HG03378 (cell line): ENCODE results near the gene PDCD4.

ENCODE experiments used
- ATAC-seq: cut with Tn5 transposase; IDR thresholded peaks from one replicate; pipeline ENCODE4 v1.9.1; 2021; ENCODE audit warnings: mild to moderate bottlenecking, moderate library complexity; ENCODE audit not compliant: unreplicated experiment

The PDCD4 gene

DNA sequence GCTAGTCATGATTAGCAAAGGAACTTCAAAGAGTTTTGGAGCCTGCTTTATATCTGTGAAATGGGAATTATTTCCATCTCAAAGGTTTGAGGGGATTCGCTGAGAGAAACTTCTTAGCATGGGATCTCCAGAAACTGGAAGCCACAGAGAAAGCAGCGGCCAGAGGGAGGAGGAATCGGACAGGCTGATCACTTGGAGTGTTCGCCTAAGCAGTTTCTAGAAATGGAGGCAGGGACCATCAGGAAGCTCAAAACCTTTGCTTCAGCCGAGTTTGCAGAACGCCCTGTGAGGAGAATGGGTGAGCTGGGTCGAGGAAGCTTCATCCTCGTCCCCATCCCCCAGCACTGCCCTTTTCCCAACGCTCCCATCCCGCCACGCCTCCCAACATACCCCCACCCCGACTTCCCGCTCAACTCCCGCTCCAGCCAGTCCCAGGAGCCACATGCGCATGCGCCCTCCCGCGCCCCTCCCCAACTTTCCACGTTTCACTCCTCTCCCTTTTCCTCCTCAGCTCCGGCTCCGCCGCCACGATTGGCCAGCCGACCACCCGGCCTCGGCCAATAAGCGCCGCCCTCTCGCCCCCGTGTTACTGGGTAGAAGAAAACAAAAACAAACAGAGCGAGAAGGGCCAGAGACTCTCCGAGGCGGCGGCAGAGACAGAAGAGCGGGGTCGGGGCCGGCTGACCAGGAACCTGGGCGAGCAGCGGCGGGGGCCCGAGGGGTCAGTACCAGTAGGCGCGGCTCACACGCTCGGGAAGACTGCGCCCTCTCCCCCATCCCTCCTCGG lies at the start of gene PDCD4:
Gene PDCD4, plus strand, starts transcription at position 631 of the 787 bp plus-strand sequence. CDS start 4,100 bp downstream, outside the sequence.
- ATAC-seq, result peak; percentile 68

DNA sequence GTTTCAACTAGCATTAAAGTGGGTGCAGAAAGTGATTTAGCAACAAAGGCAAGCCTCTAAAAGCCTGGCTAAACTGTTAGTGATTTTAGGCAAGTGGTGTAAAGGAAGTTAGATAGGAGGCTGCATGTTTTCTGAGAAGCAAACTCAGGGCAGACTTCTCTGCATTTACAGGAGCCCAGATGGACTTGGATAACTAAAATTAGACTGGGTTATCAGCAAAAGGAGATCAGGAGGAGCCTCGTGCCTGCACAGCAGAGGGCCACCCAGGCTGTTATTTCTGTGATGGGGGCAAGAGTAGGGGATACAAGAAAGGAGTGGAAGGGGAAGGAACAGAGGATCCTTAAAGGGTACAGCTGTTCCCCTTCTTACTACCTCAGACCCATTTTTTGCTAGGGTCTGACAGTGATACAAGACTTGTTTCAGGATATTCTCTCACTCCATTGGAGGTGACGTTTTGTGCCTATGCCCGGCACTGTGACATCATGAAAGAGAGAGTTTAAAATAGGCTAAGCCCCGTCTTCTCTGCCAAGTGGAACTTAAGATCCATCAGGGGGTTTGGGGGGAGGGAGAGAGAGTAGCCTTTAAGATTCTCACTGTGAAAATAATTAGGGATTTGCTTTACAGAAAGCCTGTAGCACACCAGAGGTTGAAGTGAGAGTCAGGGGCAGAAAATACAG lies 49.6 kb upstream of the PDCD4 start:
- no peak for ATAC-seq

DNA sequence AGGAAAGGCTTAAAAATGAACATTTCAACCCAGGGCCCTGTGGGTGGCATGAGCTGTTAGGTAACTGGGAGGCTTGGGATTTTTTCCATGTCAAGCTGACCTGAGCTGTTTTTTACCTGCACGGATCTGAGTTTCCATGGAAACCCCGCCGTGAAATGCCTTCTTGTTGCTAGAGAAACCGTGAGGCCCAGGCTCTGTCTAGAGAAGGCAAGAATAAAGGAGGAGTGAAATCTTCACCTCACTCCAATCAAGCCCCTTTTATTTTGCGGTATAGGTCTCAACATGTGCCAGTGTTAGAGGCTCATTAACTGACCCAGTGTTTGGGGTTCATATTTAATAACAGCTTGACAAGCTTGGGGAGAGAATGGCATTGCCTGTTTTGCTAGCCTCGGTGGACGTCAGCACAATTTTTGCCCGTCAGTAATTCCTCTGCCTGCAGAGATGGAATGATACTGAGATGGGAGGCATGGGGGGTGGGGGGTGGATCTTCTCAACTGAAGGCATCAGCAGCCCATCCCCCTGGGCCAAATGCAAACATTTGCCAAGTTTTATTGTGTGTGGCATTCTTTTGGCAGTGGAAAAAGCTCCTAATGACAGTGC lies 48.9 kb upstream of the PDCD4 start:
- no peak for ATAC-seq

DNA sequence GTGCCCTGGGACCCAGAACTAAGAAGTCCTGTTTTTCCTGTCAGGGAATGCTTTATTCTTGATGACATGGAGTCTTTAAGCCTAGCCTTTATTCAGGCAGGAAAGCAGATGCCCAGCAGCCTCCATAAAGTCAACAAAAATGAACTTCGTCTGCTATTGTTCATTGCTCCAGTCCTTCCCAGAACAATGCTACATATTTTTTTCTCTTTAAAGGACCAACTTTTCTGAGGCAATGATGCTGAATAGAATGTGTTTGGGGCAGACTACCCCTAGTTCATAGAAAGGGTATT lies 47.6 kb upstream of the PDCD4 start:
- no peak for ATAC-seq

DNA sequence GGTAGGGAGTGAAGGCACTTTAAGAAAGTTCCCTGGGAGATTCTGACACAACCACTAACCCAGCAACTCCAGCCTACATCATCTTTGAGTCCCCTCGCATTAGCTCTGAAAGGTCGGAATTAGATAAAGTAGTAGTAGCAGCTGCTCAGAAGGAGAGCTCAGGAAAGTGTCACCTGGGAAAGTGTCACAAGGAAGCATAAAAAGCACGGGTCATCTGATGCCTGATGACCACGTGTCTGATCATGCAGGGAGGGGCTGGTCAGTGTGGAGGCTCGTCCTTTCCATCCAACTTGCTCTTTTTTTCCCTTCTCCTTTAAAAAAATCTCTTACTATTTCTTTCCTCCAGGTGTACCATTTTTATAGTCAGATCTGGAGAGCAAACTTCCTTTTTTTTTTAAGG lies 47.1 kb upstream of the PDCD4 start:
- ATAC-seq, result no peak

DNA sequence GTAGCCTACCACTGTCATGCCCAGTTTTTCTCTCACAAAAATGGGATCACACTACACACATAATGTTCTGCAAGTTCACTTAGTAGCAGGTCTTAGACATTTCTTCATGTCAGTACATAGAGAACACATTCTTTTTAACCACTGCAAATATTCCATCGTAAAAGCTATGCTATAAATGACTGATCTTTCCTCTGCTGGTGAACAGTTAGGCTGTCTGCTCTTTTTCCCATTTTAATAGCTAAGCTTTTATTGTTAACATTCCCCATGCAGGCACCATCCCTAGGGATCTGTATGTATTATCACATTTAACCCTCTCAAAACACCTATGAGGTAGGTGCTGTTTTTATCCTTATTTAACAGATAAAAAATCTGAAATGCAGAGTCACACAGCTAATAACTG lies 46.2 kb upstream of the PDCD4 start:
- no peak for ATAC-seq

DNA sequence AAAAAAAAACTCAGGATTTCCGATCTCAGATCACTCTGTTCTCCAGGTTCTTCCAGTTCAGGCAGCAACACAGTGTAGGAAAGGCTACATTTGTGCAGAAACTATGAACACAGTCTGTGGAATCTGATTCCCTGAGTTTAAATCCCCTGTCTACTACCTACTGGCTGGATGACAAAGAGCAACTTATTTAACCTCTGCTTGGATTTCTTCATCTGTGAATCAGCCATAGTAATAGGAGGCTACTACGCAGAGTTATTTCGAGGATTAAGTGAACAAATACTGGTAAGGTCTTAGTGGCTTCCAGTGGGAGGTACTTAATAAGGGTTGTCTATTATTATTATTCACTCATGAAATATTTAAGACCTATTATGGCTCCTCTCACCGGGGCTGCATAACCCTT lies 44.3 kb upstream of the PDCD4 start:
- ATAC-seq, result no peak

DNA sequence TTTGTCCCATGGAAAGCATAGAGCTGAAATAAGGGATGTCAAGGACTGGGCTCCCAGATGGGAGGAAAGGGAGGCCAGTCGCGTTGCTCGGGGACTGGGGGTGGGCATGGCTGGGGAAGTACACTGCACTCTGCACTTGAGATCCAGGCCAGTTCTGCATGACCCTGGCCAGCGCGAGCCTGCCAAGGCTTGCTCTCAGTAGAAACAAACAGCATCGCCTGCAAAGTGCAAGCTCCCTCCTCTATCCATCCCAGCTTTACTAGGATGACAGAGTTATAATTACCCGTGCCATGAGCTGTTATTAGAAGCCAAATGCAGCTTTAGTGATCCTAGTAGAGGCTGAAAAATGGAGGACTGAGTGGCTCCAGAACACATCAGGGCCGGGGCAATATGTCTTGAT lies 43.9 kb upstream of the PDCD4 start:
- ATAC-seq, result no peak

DNA sequence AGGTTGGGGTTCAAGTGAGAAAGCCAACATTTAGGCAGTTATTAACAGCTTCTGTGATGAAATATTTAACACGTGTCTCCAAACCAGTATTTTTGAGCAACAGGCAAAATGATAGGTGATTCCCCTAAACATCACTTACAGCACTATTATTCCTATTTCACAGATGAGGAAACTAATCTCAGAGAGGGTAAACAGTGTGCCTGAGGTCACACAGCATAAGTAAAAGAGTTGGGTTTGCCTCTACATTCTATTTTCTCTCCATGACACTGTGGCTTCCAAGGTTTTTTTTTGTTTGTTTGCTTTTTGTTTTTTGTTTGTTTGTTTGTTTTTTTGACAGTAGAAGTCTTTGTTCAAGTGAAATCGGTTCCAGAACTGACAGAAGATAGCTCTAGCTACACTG lies 43.2 kb upstream of the PDCD4 start:
- ATAC-seq, result no peak

DNA sequence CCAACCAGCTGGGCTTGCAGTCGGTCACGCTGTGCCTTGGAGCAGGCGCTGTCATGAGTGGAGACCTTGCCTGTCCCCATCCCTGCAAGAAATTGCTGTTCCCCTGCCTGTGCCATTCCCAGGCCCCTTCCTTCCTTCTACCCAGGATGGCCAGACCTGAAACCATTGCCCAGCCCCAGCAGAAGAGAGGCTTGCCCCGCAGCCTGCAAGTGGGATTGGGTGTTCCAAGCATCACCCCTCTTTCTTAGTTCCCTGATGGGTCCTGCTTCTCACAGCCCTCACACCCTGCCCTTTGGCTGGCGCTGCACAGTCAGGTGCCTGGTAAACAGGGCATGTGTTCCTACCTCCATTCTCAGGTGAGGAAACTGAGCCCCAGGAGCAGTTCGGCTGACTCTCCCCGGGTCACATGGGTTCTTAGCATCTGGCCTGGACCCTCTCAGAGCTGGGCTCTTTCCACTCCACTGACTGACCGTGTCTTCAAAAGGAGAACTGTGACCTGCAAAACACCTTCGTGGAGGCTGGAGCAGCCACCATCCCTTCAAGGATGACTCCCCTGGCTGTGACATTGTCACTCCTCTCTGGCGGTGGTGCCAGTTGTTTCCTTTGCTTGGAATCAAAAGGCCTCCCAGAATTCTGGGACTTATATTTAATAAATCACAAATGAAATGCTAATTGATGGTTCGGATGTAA lies 41.9 kb upstream of the PDCD4 start:
- no peak for ATAC-seq

DNA sequence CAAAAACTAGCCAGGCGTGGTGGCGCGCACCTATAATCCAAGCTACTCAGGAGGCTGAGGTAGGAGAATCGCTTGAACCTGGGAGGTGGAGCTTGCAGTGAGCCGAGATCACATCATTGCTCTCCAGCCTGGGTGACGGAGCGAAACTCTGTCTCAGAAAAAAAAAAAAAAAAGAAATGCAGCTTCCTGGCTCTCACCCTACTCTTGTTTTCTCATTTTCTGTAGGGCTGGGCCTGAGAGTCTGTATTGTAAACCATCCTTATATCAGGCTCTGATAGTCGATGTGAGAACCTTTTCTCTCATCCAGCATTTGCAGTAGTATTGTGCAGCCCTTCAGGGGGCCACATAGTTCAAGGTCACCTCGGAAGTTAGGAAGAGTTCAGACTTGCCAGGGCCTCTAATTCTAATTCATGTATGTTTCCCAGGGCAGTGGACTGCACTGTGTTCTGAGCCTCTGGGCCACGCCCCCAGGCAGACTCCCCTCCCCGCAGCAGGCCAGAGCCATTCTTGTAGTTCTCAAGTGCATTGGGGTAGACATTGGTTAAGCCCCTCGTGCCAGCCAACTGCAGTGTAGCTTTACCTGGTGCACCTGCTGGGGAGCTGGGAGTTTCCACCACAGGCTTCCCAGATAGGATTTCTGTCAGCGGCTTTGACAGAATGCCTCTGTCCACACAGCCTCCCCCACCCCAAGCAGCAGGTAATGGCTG lies 38.3 kb upstream of the PDCD4 start:
- no peak for ATAC-seq

DNA sequence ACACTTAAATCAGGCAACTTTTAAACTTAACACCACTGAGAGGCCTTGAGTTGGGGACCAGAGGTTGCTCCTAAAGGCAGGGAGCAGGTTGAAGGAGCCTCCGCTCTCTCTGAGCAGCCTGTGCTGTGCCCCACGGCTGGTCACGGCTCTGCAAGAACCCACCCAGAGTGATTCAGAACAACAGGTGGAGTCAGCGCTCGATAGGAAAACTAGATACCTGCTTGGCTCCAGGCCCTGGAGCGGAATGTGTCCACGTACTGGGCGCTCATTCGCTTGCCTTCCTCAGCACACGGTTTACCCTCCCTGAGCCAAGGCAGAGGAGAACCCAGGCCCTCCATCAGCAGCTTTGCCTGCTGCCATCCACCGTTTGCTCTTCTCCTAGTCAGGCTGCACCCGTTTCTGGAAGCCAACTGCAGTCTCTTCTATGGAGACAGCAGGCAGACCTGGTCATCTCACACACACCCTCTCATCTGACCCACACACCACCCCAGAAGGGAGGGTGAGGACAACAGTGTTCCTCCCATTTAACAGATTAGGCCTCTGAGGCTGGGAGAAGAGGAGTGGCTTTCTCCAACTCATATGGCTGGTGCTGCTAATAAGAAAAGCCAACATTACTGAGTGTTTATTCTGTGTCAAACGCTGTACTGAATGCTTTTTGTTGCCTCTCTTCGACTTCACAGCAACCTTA lies 37.6 kb upstream of the PDCD4 start:
- no peak for ATAC-seq

DNA sequence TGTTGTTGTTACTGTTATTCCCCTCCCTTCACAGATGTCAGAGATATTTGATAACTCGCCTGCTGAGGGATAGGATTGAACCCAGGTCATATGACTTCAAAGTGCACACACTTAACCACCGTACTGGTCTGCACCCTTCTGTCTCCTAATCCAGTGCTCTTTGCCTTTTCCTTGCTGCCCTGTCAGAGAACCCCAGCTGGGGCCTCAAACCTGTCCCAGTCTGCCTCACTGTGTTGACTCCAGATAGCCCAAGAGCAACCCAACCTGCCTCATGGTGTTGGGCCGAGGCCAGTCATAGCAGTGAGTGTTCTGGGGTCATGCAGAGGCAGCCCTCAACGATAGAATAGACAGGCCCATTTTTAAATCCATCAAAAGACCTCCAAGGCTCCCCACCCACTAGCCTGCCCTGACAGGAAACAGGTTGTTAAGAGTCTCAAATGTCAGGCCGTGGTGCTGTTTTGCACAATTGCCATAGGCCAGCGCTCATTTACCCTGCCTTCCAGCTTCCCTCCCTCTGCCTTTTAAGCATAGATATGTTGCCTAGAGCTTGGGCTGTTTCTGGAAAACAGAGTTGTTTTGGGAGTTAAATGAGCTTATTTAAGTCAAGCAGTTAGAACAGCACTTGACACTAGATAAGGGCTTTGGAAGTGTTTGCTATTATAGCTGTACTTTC lies 37.0 kb upstream of the PDCD4 start:
- no peak for ATAC-seq

DNA sequence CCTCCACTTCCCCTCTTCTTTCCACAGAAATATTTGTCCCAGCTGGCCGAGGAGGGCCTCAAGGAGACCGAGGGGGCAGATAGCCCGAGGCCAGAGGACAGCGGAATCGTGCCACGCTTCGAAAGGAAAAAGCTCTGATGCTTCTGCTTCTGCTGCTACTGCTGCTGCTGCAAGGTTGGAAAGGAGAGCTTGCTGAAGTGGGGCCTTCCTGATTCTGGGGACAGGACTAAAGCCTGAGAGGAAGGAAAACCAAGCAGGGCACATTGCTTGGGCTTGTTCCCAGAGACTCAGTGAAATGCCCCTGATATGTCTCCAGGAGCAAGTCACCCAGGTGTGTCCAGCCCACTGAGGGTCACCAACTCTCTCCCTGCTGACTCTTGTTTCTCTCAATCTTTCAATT lies 35.9 kb upstream of the PDCD4 start:
- ATAC-seq, result no peak

DNA sequence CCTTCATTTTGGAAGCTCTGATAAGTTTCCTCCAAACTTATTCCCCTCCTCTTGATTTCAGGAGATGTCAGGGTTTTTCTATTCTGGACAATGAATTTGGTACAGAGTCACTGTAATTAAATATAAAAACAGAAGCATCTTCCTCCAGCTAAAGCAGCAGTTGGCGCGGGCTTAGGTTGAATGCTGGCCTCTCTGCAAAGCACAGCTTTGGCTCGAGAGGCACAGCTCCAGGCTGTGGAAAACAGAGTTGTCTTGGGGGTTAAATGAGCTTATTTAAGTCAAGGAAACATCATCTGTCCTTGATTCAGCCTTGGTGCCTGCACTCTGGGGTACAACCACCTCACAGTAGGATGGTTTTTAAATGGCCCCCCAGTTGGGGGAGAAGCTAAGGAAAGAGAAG lies 35.0 kb upstream of the PDCD4 start:
- no peak for ATAC-seq

DNA sequence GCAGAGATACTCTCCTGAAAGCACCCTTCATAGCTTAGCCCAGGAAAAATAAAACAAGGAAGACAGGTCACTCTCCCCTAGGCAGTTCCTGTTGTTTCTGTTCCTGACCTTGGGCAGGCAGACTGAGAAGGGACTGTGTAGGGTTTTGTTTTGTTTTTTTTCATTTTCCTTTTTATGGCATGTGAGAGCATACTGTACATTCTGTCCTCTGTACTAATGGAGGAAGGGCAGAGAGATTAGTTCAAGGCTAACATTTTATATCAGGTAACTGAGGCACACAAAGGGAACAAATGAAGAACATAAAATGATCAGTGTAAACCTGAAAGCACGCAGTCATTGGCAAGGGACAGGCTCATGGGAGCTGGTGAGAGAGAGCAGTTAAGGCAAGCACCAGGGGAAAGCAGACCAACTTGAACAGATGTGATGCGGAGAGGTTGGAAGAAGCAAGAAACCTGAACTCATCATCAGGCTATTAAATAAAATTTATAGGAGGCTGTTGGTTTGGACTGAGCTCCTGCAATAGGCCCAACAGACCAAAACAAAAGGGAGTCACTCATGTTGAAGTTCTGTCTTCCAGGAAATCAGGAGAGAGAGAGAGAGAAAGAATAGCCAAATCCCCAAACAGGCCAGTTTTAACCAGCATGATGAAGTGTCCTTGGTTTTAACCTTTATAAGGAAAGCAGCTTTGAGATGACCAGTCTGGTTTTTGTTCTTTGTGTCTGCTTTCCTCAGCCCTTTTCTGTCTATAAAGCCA lies 34.1 kb upstream of the PDCD4 start:
- no peak for ATAC-seq

DNA sequence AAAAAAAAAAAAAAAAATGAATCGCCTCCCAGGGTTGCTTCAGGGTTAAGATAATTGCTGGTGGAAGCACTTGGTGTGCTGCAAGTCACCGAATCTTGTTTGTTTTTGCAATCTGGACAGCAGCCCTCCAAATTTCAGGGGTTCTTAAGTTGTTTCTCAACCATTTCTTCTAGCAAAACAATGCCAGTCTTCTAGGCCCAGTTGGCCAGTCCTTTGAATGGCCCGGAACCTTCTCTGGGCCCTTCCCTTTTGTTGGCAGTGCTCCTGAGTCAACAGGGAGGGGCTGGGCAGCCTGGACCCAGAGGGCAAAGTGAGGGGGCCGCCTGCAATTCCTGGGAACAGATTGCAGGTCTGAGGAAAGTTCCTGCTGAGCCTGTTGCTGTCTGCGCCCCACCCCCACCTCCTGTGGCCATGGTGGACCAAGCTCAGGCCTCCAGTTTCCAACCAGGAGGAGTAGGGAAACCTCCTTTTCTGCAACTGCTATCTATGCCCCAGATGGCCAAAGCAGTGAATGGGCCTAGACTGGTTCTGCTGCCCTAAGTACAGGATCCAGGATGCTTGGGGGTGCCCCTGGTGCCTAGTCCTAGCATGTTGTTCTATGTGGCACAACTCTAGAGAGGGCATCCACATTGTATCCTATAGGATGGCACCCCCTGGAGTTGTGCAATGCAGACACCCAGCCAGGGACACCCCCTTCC lies 31.4 kb upstream of the PDCD4 start:
- ATAC-seq, result no peak

DNA sequence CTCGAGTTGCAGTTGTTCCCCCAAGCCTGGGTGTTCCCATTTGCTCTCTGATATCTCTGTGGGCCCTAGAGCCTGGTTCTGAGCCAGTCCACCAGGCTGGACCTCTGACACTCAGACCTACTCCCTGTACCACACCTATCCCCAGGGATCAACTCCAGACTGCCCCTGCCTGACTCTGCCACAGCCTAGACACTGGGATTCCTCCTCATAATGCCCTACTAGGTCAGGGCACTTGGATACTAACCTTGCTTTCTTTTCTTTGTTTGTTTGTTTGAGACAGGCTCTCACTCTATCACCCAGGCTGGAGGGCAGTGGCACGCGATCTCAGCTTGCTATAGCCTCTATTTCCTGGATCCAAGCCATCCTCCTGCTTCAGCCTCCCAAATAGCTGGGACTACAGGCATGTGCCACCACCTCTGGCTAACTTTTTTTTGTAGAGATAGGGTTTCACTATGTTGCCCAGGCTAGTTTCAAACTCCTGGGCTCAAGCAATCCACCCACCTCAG lies 30.8 kb upstream of the PDCD4 start:
- ATAC-seq, result no peak
